Trophoblast cell (in vitro differentiated cells and primary cell): ENCODE results near the gene MYO1E.

Source experiments
- DNase-seq, 2 donors: peaks; one replicate each; pipeline ENCODE4 v3.0.0-alpha.2; 2016
- H2AFZ ChIP-seq: 2 replicates; pipeline ENCODE4 v1.6.1; 2013; ENCODE audit warnings: low read length, moderate library complexity, mild to moderate bottlenecking; ENCODE audit not compliant: insufficient read depth, poor library complexity
- H2AK5ac ChIP-seq: 2 replicates; pipeline ENCODE4 v1.6.1; 2013; ENCODE audit warnings: mild to moderate bottlenecking, low read length
- H2BK120ac ChIP-seq: 2 replicates; pipeline ENCODE4 v1.6.1; 2013; ENCODE audit warnings: low read length, mild to moderate bottlenecking, moderate library complexity; ENCODE audit not compliant: insufficient read depth, poor library complexity
- H2BK12ac ChIP-seq: 2 replicates; pipeline ENCODE4 v1.6.1; 2013; ENCODE audit warnings: mild to moderate bottlenecking, low read length, moderate library complexity
- H2BK5ac ChIP-seq: 2 replicates; pipeline ENCODE4 v1.6.1; 2013; ENCODE audit warnings: low read length, low read depth, moderate library complexity, mild to moderate bottlenecking; ENCODE audit not compliant: poor library complexity
- H3K14ac ChIP-seq: 2 replicates; pipeline ENCODE4 v1.6.1; 2013; ENCODE audit warnings: mild to moderate bottlenecking, low read length
- H3K18ac ChIP-seq: 2 replicates; pipeline ENCODE4 v1.6.1; 2013; ENCODE audit warnings: mild to moderate bottlenecking, low read length
- H3K23ac ChIP-seq: 2 replicates; pipeline ENCODE4 v1.6.1; 2013; ENCODE audit warnings: low read length
- H3K27ac ChIP-seq: 2 replicates; pipeline ENCODE4 v1.5.1; 2013; ENCODE audit warnings: low read depth, mild to moderate bottlenecking, inconsistent platforms, low read length, moderate library complexity
- H3K27me3 ChIP-seq: 2 replicates; pipeline ENCODE4 v1.6.1; 2013; ENCODE audit warnings: inconsistent platforms, mild to moderate bottlenecking, low read length, moderate library complexity; ENCODE audit not compliant: insufficient read depth
- H3K36me3 ChIP-seq, 2 experiments: 1 replicate in 1 of 2; 2 replicates in 1 of 2; pipeline ENCODE4 v1.6.1; 2013; ENCODE audit warnings: low read length in 2 of 2, mild to moderate bottlenecking in 2 of 2, moderate library complexity in 1 of 2; ENCODE audit not compliant: insufficient read depth in 2 of 2, control insufficient read depth in 1 of 2
- H3K4ac ChIP-seq: 2 replicates; pipeline ENCODE4 v1.6.1; 2013; ENCODE audit warnings: low read depth, mild to moderate bottlenecking, low read length, moderate library complexity
- H3K4me1 ChIP-seq, 2 experiments: 1 replicate in 1 of 2; 2 replicates in 1 of 2; pipeline ENCODE4 v1.6.1; 2013; ENCODE audit warnings: low read length in 2 of 2, mild to moderate bottlenecking in 2 of 2, moderate library complexity in 1 of 2; ENCODE audit not compliant: insufficient read depth in 2 of 2, control insufficient read depth in 1 of 2
- H3K4me2 ChIP-seq: 2 replicates; pipeline ENCODE4 v1.6.1; 2013; ENCODE audit warnings: inconsistent platforms, mild to moderate bottlenecking, low read length, moderate library complexity
- H3K4me3 ChIP-seq: 2 replicates; pipeline ENCODE4 v1.5.1; 2013; ENCODE audit warnings: mild to moderate bottlenecking, low read depth, low read length, inconsistent platforms
- H3K79me1 ChIP-seq: one replicate; pipeline ENCODE4 v1.6.1; 2013; ENCODE audit warnings: low read length
- H3K79me2 ChIP-seq: 2 replicates; pipeline ENCODE4 v1.6.1; 2013; ENCODE audit warnings: low read length, mild to moderate bottlenecking; ENCODE audit not compliant: control insufficient read depth, insufficient read depth, poor library complexity
- H3K9ac ChIP-seq: 2 replicates; pipeline ENCODE4 v1.6.1; 2013; ENCODE audit warnings: mild to moderate bottlenecking, low read length
- H3K9me3 ChIP-seq: 2 replicates; pipeline ENCODE4 v1.6.1; 2013; ENCODE audit warnings: low read depth, mild to moderate bottlenecking, control low read depth, inconsistent platforms, low read length; ENCODE audit not compliant: insufficient read depth
- H4K12ac ChIP-seq: 2 replicates; pipeline ENCODE4 v1.6.1; 2013; ENCODE audit warnings: low read depth, mild to moderate bottlenecking, low read length, moderate library complexity
- H4K8ac ChIP-seq: 2 replicates; pipeline ENCODE4 v1.6.1; 2013; ENCODE audit warnings: low read depth, mild to moderate bottlenecking, low read length, moderate library complexity
- H4K91ac ChIP-seq: one replicate; pipeline ENCODE4 v1.6.1; 2013; ENCODE audit warnings: low read depth, mild to moderate bottlenecking, low read length, moderate library complexity
- WGBS: extraction: QIAGEN DNeasy Blood & Tissue Kit; methylation state at CpG from one replicate; pipeline ENCODE4 v1.1.7; 2013; ENCODE audit warnings: missing lambda C conversion rate; ENCODE audit not compliant: insufficient read length, insufficient coverage; ENCODE audit errors: extremely low coverage; 5-methylcytosine and 5-hydroxymethylcytosine counted together

Gene MYO1E

GRCh38 chr15:59366333-59367021 lies 6.2 kb downstream of the MYO1E start:
- no peak overlapping the region for H2AFZ ChIP-seq
- no peak overlapping the region for H3K27ac ChIP-seq
- no peaks in the 10 kb centered on the region for H3K79me1 ChIP-seq
- H3K4me3 ChIP-seq, result no peak overlapping the region
- peak; percentile 49 to 77 for DNase-seq
- no peak overlapping the region for H3K9ac ChIP-seq
- no peak overlapping the region for H3K14ac ChIP-seq
- peaks cover 3% of the 10 kb centered on the region for H3K79me2 ChIP-seq
- no peaks in the 10 kb centered on the region for H3K27me3 ChIP-seq
- no peaks in the 10 kb centered on the region for H3K9me3 ChIP-seq
- H3K4ac ChIP-seq, result no peak overlapping the region
- H2BK12ac ChIP-seq, result no peak overlapping the region
- H2BK5ac ChIP-seq, result no peak overlapping the region
- no peaks in the 10 kb centered on the region for H3K36me3 ChIP-seq
- H2AK5ac ChIP-seq, result no peak overlapping the region
- H4K91ac ChIP-seq, result no peak overlapping the region
- no peak overlapping the region for H3K4me2 ChIP-seq
- no peak overlapping the region for H3K23ac ChIP-seq
- no peak overlapping the region for H3K18ac ChIP-seq
- H4K12ac ChIP-seq, result no peak overlapping the region
- H2BK120ac ChIP-seq, result no peak overlapping the region
- H4K8ac ChIP-seq, result no peak overlapping the region
- peaks cover 4 to 7% of the 10 kb centered on the region in 2 experiments for H3K4me1 ChIP-seq
- no CpG with 5 or more reads among the region's 7 CpGs for WGBS

- H3K4ac ChIP-seq, result peak overlapping the region; percentile 9
- no peak overlapping the region for H3K4me2 ChIP-seq
- WGBS, result no CpG with 5 or more reads among the region's 4 CpGs
- no peak overlapping the region for H2AK5ac ChIP-seq
- H3K9ac ChIP-seq, result no peak overlapping the region
- H3K79me1 ChIP-seq, result no peaks in the 10 kb centered on the region
- no peak overlapping the region for H2BK12ac ChIP-seq
- H3K23ac ChIP-seq, result no peak overlapping the region
- no peak overlapping the region for H2BK5ac ChIP-seq
- H3K4me3 ChIP-seq, result no peak overlapping the region
- no peaks in the 10 kb centered on the region for H3K9me3 ChIP-seq
- H3K79me2 ChIP-seq, result peaks cover 3% of the 10 kb centered on the region
- DNase-seq, result no peak
- H4K8ac ChIP-seq, result no peak overlapping the region
- no peaks in the 10 kb centered on the region for H3K4me1 ChIP-seq
- H2BK120ac ChIP-seq, result no peak overlapping the region
- H3K36me3 ChIP-seq, result no peaks in the 10 kb centered on the region
- no peak overlapping the region for H3K18ac ChIP-seq
- no peak overlapping the region for H2AFZ ChIP-seq
- H3K27me3 ChIP-seq, result no peaks in the 10 kb centered on the region
- no peak overlapping the region for H4K12ac ChIP-seq
- no peak overlapping the region for H3K27ac ChIP-seq
- H3K14ac ChIP-seq, result no peak overlapping the region
- no peak overlapping the region for H4K91ac ChIP-seq
Observed at GRCh38 chr15:59364248-59364647, 8.4 kb downstream of the MYO1E start.

- no peak overlapping the region for H2BK120ac ChIP-seq
- no peak overlapping the region for H3K23ac ChIP-seq
- H3K79me1 ChIP-seq, result no peaks in the 10 kb centered on the region
- no CpG with 5 or more reads among the region's 2 CpGs for WGBS
- no peak overlapping the region for H3K4ac ChIP-seq
- no peak overlapping the region for H3K9ac ChIP-seq
- H2BK5ac ChIP-seq, result no peak overlapping the region
- no peak overlapping the region for H4K91ac ChIP-seq
- peaks cover 3% of the 10 kb centered on the region for H3K79me2 ChIP-seq
- no peak overlapping the region for H2AK5ac ChIP-seq
- H3K27me3 ChIP-seq, result no peaks in the 10 kb centered on the region
- H3K14ac ChIP-seq, result no peak overlapping the region
- no peak overlapping the region for H4K8ac ChIP-seq
- no peak overlapping the region for H4K12ac ChIP-seq
- H3K36me3 ChIP-seq, result no peaks in the 10 kb centered on the region
- no peak overlapping the region for H3K27ac ChIP-seq
- H3K4me3 ChIP-seq, result no peak overlapping the region
- peak in 1 of 2 donors; percentile 54 for DNase-seq
- H2AFZ ChIP-seq, result no peak overlapping the region
- no peak overlapping the region for H2BK12ac ChIP-seq
- H3K4me2 ChIP-seq, result no peak overlapping the region
- H3K9me3 ChIP-seq, result no peaks in the 10 kb centered on the region
- no peak overlapping the region for H3K18ac ChIP-seq
- no peaks in the 10 kb centered on the region for H3K4me1 ChIP-seq
Observed at GRCh38 chr15:59362331-59362730, 10.3 kb downstream of the MYO1E start.

GRCh38 chr15:59360896-59361295 lies 11.8 kb downstream of the MYO1E start:
- Histone ChIP-seq H2BK12ac (no peak overlapping the region), H3K14ac (no peak overlapping the region), H4K12ac (no peak overlapping the region), H2BK5ac (no peak overlapping the region), H3K36me3 (no peaks in the 10 kb centered on the region), H3K18ac (peak overlapping the region; percentile 80), H4K91ac (no peak overlapping the region), H3K79me1 (no peaks in the 10 kb centered on the region), H3K4me1 (no peaks in the 10 kb centered on the region), H3K4me3 (no peak overlapping the region), H3K4ac (no peak overlapping the region), H3K4me2 (no peak overlapping the region), H3K9ac (no peak overlapping the region), H3K23ac (no peak overlapping the region), H2AFZ (no peak overlapping the region), H4K8ac (no peak overlapping the region), H3K27ac (no peak overlapping the region), H3K27me3 (no peaks in the 10 kb centered on the region), H2AK5ac (no peak overlapping the region), H3K79me2 (peaks cover 3% of the 10 kb centered on the region), H2BK120ac (no peak overlapping the region), H3K9me3 (no peaks in the 10 kb centered on the region)
- no peak for DNase-seq
- WGBS, result no CpG with 5 or more reads among the region's 2 CpGs
